ENCODE results near the gene PACS2.

PACS2 gene

DNA sequence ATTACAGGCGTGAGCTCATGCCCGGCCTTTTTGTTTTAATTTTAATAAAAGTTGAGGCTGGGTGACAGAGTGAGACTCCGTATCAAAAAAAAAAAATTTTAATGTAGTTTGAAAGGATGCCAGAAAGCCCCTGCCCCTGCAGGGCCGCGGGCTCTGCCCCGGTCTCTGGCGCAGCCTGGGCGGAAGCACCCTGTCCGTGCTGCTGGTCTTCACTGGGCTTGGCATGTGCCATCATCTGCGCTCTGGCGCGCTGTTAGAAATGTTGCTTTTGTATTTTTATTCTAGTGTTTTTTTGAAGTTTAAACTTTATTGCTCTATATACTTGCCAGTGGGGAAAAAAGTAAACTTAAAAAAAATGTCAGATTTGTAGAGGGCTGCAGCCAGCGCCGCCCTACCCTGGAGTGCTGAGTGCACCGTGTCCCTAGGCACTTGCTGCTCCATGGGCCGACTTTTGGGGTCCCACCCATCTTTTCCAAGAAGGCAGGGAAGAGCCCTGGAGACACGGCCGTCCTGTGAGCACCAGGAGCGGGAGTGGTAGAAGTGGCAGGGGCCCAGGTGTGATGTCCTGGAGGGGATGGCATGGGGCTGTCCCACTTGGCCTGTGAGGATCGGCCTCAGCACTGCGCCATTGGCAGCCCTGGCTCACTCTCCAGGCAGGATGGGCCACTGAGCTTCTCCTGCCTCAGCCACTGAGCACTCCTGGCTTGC, 109.1 kb downstream of the PACS2 start:
- DNase-seq (ENCODE audit: low read depth): no peak

DNA sequence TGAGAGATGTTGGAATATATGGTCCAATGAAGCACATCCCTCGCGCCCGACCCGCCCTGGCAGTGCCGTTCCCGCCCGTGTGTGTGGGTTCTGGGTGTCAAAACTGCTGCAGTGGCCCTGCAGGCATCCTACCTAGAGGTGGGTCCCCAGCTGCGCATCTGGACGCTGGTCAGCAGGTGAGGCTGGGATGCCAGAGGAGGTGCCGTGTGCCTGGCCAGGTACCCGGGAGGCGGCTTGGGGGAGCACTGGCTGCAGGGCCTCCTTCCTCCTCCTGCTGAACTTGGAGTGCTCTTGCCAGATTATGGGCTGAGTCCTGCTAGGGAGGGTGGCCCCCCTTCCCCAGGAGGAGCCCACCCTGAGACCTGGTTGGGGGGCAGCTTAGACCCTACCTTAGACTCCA, 110.3 kb downstream of the PACS2 start:
- DNase-seq (ENCODE audit: low read depth): no peak

DNA sequence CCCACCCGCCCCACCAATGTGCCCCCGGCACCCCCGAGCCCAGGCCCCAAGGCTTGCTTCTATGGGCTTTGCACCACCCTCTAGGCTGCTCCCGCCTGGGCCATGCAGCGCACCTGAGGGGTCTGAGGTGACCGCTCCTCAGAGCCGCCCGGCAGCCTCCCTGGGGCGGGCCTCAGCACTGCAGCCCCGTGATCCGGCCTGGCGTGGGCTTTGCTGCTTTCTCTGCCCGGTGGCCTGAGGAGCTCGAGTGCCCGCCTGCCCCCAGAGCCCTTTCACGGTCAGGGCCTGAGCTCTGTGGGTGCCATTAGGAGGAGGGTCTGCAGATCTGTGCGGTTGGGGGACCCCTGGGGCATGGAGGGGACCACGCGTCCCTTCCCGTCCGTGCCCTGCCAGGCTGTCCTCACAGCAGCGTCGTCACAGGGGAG, 111.3 kb downstream of the PACS2 start:
- DNase-seq (ENCODE audit: low read depth): no peak

DNA sequence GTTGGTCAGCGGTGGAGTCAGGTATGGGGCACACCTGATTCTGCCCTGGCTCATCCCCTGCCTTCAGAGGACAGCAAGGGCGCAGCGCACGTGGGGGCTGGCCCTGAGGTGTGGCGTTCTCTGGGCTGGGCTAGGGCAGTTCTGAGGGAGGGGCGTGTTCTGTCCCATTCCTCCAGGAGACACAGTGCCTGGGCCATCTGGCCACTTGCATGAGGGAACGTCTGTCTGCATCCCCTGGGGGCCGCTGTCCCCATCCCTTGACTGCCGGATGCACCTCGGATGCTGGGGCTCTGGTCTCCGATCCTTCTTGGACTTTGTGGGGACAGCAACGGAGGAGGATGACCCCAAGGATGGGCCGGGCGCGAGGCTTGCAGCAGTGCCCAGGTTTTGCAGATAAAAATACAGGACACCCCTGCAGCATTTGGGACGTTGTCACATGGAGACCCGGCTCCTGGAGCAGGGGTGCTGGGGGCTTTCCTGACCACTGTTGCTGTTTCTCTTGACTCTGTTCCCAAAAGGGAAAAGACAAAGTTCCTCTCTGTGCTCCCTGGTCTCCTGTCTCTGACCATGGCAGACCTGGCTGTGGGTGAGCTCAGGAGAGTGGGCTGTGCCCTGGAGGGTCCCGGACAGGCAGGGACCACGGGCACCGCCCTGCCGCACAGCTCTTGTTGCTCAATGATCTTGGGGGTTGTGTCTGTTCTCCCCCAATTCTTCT, 112.0 kb downstream of the PACS2 start:
- DNase-seq (ENCODE audit: low read depth): no peak

DNA sequence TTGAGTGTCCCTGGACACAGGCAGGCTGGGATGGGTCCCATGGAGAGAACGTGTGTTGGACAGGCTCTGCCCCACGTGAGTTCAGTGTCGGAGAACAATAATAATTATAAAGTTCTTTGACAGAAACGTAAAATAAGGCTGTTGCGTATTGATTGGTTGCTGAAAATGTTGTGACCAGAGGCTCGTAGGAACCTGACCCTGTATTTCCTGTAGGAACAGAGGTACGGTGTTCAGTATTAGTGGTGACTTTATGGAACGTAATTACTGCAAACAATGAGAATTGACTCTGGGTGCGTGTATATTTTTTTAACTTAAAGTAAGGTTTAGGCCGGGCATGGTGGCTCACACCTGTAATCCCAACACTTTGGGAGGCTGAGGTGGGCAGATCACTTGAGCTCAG, 112.9 kb downstream of the PACS2 start:
- no peak for DNase-seq (ENCODE audit: low read depth)

DNA sequence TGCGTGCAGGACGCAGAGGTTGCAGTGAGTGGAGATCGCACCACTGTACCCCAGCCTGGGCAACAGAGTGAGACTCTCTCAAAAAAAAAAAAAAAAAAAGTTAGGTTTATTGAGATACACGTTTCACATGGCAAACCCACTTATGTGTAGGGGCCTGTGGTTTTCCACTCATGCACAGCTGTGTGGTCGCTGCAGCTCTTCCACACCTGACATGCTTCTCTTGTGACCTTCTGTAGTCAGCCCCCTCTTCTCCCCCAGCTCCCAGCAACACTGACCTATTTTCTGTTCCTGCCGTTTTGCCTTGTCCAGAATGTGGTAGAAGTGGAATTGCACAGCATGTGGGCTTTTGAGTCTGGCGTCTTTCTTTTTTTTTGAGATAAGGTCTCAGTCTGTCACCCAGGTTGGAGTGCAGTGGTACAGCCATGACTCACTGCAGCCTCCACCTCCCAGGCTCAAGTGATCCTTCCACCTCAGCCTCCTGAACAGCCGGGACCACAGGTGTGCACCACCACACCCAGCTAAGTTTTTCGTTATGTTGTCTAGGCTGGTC, 113.5 kb downstream of the PACS2 start:
- no peak for DNase-seq (ENCODE audit: low read depth)

DNA sequence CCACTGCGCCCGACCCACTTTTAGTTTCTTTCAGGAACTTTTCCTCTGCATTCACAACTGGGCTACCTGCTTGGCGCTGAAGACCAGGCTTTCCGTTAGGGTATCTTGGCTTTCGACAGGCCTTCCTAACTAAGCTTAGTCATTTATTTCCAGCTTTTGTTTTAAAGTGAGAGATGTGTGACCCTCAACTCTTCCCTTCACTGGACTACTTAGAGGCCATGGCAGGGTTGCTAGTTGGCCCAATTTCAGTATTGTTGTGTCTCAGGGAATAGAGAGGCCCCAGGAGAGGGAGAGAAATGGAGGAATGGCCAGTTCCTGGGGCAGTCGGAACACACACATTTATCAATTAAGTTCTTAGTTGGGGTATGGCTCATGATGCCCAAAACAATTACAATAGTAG, 115.5 kb downstream of the PACS2 start:
- DNase-seq (ENCODE audit: low read depth): no peak

DNA sequence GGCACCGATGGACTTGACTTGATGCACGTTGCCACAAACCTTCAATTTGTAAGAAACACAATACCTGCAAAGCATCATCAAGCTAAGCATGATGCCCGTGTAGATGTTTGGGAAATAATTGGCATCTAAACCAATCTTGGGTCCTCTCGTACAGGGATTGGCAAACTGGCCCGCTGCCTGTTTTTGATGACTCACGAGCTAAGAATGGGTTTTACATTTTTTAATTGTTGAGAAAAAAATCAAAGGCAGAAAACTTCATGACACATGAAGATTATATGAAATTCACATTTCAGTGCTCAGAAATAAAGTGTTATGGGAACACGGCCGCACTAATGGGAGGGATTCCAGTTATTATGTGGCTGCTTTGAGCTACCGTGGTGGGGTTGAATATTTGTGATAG, 116.0 kb downstream of the PACS2 start:
- DNase-seq (ENCODE audit: low read depth): no peak

DNA sequence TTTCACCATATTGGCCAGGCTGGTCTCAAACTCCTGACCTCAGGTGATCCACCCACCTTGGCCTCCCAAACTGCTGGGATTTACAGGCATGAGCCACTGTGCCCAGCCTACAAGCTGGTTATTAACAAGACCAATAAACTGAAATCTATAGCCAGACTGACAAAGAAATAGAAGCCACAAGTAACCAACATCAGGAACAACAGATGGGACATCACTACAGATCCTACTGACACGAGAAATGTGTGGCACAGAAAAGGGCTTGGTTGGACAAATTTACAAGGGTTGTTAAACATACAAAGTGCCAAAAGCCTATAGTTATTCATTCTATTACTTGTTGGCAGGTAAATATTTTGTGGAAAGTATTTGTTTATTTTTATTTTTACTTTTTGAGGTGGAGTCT, 116.7 kb downstream of the PACS2 start:
- DNase-seq (ENCODE audit: low read depth): no peak

DNA sequence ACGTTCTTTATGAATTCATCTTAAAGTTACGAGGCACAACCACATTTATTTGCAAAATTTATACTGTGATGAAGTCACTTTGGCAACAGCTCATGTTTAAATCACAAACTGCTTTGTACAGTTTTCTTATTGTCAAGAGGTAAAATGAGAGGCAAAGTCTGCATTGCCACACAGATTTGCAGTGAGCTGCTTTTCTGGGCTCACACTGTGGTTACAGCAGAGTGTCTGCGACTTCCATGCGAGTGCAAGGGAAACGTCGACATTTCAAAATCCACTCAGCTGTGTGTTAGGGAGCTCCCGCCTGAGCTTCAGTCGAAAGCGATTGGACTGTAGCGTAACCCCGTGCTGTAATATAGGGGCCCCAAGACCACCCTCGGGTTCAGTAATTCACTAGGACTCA, 118.1 kb downstream of the PACS2 start:
- DNase-seq (ENCODE audit: low read depth): no peak

DNA sequence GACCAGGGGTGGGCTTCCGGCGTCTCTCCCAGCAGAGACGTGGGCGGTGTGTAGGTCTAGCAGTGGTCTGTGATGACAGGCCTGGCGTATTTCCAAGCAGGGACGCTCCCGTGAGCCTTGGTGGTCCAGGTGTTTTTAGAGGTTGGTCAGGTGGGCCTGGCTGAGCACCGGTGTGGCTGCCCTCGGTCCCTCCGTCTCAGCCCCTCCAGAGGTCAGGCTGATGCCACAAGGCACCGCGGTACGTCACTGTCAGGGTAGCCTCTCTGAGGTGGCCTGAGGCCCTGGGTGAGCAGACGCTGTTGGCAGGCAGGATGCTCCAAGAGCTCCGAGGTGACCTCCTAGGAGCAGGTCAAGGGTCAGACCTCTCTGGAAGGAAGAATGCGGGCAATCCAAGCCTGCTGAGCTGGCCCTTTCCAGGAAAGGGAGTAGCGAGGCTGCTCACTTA, 118.6 kb downstream of the PACS2 start:
- DNase-seq (ENCODE audit: low read depth): no peak

DNA sequence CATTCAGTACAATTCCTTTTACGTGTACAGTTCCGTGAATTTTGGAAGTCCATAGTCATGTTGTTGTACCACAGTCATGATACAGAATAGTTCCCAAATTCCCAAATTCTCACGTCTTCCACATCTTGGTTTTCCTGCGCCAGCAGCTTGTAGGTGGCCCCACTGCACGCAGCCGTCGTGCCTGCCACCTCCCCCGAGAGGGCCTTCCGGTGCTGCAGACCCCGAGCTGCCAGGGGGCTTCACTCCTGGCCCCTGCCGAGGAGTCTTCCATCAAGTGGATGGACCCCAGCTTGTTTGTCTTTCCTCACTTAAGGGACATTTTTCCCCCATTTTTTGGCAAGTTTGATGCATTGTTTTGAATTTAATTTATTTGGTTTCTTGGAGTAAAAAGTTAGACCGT, 121.9 kb downstream of the PACS2 start:
- no peak for DNase-seq (ENCODE audit: low read depth)

DNA sequence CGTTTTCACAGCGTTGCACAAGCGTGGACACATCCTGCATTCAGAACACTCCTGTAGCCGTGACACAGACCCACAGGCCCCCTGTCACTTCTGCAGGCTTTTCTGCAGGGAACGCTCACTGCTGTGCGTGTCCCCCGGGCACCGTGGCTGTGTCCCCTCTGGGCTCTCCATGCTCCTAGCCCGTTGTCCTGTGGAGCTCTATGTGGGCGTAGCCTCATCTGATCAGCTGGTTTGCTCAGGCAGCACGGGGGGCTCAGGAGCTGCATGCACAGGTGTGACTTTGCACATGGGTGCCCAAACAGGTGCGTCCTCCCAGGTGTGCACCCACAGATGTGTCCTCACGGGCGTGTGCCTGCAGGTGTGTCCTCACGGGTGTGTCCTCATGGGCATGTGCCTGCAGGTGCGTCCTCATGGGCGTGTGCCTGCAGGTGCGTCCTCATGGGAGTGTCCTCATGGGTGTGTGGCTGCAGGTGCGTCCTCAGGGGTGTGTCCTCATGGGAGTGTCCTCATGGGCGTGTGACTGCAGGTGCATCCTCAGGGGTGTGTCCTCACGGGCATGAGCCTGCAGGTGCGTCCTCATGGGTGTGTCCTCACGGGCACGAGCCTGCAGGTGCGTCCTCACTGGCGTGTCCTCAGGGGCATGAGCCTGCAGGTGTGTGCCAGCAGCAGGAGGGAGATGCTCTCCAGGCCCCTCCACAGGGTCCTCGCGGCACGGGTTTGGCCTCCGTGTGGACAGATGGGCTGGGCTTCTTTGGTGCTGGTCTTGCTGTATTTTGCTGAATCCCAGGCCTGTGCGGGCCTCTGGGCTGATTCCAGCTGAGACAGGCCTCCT, 122.6 kb downstream of the PACS2 start:
- no peak for DNase-seq (ENCODE audit: low read depth)

DNA sequence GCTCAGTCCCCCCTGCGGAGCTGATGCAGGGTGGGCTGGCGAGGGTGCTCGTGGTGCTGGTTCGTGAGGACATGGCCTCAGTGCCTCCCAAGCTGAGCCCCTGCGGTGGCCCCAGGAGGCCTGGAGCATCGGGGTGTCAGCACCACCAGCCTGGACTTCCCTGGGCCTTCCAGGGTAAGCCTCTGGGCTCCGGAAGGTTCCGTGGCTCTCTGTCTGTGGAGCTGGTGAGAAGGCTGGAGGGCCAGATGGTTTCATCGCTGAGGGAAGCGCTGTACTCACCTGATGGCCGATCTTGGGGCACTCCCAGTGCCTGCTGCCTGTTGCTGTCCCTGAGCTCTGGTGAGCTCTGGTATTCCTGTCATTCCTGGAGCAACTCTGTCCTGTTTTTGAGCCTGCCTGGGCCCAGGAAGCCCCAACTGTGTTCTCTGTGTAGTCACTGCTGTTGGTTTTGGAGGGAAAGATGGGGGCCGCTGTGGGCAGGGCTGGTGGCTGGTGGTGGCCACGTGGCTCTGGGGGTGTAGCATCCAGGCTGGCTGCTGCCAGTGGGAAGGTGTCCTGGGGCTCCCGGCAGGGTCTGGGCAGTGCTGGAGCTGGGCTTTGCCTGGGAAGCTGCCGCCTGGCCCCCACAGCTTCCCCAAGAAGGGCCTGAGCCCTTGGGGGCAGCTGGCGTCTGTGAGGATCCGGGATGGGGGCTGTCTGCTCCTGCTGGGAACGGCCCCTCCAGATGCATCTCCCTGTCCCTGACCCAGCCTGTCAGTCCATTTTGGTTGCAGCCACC, 123.4 kb downstream of the PACS2 start:
- no peak for DNase-seq (ENCODE audit: low read depth)

DNA sequence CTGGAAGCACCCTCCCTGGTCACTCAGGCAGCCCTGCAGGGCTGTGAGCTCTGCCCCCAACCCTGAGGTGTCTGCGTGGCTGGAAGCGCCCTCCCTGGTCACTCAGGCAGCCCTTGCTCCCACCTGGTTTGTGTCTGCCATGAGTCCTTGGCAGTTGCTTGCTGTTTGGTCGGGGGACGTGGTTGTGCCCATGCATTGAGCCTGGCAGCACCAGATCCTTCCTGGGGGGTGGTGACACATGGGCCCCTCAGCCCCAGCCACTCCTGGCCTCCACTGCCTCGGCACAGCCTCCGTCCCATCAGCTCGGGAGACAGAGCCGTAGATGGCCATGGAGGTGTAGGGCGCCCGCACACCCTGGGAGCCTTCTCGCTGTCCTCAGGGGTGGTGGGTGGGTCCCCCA, 124.6 kb downstream of the PACS2 start:
- DNase-seq (ENCODE audit: low read depth): no peak

DNA sequence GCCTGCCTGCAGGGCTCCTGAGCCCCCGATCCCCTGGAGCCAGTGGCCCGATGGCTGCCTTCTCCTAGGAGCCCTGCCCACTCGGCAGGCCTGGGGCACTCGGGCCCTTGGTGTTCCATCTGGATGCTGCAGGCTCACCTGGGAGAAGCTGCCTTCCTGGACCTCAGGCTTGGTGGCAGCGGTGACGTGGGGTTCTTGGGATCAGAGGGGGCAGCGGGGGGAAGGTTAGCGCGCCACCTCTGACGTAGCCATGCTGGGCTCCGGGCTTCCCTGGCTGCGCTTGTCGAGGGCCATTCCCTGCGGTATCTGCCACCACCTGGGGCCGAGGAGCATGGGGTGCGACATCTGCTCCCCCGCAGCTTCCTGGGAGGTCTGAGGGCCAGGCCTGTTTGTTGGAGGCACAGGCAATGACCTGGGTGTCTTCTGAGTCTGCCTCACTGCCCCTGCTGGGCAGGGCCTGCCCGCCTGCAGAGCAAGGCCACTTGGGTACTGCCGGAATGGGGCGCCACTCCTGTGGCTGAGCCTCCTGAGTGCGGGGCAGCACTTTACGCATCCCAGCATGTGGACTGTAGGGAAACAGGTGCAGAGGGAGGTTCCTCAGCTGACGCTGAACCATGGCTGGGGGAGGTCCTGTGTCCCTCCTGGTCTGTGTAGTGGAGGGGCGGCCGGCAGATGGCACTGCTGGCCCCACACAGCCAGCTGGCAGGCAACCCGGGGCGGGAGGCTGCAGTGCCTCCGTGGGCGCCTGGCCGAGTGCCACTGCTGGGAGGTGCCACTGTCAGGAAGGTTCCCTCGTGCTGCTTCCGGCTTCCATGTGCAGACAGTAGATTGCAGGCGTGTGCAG, 125.4 kb downstream of the PACS2 start:
- no peak for DNase-seq (ENCODE audit: low read depth)

DNA sequence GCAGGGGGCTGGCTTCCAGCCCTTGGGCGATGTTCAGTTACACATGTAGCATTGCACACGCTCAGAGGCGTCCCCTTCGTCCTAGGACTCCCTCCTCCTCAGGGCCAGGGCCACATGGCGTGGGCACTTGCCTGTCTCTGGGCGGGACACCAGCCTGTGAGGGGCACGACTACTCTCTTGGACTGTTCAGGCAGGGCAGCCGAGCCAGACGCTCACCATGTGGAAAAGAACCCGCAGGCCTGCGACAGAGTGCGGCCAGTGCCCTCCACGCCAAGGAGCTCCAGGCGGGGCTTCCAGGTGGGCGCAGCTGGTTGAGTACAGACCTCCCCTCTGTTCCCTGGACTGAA, 126.0 kb downstream of the PACS2 start:
- DNase-seq (ENCODE audit: low read depth): no peak

DNA sequence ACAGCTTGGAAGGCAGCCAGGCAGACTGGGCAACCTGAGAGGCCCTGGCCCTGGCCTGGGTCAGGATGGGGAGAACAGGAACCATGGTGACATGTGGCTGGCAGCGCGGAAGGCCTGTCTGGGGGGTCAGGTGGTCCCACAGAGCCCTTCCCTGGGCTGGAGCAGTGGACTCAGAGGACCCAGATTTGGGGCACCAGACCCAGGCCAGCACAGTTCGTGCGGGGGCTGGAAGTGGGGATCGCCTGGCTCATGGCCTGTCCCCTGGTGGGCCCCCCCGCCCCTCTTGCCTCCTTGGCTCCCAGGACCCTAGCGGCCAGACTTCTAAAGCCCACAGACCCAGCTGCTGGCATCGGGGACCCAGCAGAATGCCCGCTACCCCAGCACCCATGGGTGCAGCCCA, 126.4 kb downstream of the PACS2 start:
- DNase-seq (ENCODE audit: low read depth): no peak

DNA sequence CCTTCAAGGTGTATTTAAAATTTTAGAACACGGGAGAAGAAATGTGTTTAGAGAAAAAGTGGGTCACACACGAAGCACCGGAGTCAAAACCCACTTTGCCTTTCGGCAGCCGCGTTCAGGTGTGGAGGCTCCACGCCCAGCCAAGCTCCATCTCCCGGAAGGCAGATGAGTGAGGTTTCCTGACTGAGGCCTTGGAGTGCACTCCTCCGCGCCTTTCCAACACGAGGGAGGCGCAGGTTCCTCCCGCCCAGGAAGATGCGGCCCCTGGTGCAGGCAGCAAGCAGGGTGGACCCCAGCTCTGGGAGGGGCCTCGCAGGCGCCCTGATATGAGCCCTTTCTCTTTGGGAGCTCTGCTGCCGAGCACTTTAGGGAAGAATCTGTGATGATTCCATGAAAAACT, 127.6 kb downstream of the PACS2 start:
- no peak for DNase-seq (ENCODE audit: low read depth)

DNA sequence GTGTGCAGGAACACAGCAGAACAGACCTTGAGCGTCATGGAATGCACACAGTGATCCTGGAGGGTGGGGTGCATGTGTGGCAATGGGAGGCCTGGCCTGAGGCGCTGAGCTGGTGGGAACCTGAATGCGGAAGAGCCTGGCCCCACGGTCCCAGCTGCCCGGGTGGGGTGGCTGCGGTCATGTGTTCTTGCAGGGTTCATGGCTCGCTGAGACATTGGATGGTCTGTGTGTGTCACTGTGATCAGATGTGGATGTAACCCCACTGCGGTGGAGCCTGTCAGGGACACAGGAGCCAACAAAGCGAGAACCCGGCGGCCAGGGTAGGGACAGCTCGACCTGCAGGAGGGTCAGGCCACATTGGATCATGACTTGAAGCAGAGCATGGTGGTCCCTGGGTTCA, 128.3 kb downstream of the PACS2 start:
- DNase-seq (ENCODE audit: low read depth): no peak

DNA sequence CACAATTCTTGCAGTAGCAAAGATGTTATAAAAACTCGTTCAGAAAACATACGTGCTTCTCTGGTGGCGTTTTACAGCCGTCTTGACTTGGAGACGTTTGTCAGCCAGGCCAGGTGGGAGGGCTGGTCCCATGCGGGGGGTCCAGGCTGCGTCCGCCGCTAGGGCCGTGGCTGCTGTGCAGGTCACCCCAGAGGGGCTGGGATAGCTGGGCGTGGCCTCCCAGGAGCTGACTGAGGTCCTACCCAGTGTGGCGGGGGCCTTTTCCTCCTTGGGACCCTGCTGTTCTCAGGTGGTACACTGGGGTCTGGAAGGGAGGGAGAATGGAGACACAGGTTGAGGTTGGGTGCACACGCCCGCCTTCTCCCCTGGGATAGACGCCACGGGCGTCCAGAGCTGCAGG, 130.3 kb downstream of the PACS2 start:
- DNase-seq (ENCODE audit: low read depth): no peak
